HFF-Myc (cell line): ENCODE results near the gene MGAT4B.
"Not testable (repeated sequence)": the region's sequence is repeated elsewhere in the genome, so short reads cannot be mapped to it uniquely, and the experiment has no call there.

Experiments used
- DNase-seq: peaks from one replicate; pipeline ENCODE4 v3.0.0-alpha.2; 2011; ENCODE audit warnings: low read depth; ENCODE audit errors: extremely low read depth
- H3K4me3 ChIP-seq: replicated peaks from 2 replicates; pipeline ENCODE4 v1.5.1; 2011; ENCODE audit warnings: low read depth, mild to moderate bottlenecking, control low read depth, low read length
- CTCF ChIP-seq: IDR thresholded peaks from 2 replicates; pipeline ENCODE4 v1.5.1; 2012; ENCODE audit warnings: mild to moderate bottlenecking, low read depth, low read length, control low read depth; ENCODE audit errors: missing control alignments

The MGAT4B gene

DNA sequence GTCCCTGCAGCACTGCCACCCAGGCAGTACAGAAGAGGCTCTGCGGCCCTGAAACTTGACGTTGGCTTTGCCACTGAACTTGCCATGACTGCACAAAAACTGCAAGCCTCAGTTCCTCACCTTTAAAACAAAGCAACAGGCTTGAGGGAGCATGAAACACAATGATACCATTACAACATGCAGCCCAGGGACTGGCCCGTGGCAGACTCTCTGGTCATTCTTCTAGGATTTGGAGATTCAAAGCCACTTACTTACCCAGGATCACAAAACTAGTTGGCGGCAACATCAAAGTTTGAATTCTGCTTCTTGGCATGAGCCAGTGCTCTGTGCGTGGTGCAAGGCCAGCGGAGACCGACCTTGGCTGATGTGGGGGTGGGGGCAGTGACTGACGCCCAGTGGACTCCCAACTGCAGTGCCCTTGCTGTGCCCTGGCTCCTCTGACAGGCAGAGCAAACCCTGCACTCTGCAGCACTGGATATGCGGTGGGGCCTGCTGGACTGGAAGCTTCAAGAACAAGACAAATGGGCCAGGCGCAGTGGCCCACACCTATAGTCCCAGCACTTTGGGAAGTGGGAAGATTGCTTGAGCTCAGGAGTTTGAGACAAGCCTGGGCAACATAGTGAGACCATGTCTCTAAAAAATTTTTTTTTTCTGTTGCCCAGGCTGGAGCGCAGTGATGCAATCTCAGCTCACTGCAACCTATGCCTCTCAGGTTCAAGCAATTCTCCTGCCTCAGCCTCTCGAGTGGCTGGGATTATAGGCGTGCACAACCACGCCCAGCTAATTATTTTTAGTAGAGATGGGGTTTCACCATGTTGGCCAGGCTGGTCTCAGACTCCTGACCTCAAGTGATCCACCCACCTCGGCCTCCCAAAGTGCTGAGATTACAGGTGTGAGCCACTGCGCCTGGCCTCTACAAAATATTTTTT lies 32.9 kb upstream of the MGAT4B start:
- no peak for DNase-seq
- no peak overlapping the region for H3K4me3 ChIP-seq
- TF ChIP-seq CTCF = no peak

GRCh38 chr5:179837076-179838011 lies 30.7 kb upstream of the MGAT4B start:
- no peak overlapping the region for H3K4me3 ChIP-seq
- no peak for DNase-seq
- no peak for TF ChIP-seq CTCF

DNA sequence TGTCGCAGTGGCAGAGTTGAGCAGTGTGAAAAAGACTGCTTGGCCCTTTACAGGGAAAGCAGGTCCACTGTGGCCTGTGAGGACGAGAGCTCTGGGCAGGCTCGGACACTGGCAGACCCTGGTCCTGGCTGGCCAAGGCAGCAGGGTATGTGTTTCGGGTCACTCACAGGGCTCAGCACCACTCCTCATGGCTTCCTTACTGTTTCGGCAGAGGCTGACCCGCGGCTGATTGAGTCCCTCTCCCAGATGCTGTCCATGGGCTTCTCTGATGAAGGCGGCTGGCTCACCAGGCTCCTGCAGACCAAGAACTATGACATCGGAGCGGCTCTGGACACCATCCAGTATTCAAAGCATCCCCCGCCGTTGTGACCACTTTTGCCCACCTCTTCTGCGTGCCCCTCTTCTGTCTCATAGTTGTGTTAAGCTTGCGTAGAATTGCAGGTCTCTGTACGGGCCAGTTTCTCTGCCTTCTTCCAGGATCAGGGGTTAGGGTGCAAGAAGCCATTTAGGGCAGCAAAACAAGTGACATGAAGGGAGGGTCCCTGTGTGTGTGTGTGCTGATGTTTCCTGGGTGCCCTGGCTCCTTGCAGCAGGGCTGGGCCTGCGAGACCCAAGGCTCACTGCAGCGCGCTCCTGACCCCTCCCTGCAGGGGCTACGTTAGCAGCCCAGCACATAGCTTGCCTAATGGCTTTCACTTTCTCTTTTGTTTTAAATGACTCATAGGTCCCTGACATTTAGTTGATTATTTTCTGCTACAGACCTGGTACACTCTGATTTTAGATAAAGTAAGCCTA lies 29.8 kb upstream of the MGAT4B start:
- no peak for DNase-seq
- TF ChIP-seq CTCF = no peak
- H3K4me3 ChIP-seq = no peak overlapping the region

DNA sequence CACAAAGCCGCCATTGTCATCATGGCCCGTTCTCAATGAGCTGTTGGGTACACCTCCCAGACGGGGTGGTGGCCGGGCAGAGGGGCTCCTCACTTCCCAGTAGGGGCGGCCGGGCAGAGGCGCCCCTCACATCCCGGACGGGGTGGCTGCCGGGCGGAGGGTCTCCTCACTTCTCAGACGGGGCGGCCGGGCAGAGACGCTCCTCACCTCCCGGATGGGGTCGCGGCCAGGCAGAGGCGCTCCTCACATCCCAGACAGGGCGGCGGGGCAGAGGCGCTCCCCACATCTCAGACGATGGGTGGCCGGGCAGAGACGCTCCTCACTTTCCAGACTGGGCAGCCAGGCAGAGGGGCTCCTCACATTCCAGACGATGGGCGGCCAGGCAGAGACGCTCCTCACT lies 28.2 kb upstream of the MGAT4B start:
- H3K4me3 ChIP-seq, DNase-seq: not testable (repeated sequence)

- TF ChIP-seq CTCF = no peak
- H3K4me3 ChIP-seq = no peak overlapping the region
- DNase-seq = no peak
Measured at GRCh38 chr5:179834120-179834519, 27.5 kb upstream of the MGAT4B start.

- TF ChIP-seq CTCF = no peak
- no peak for DNase-seq
- no peak overlapping the region for H3K4me3 ChIP-seq
Measured at GRCh38 chr5:179833709-179834070, 27.0 kb upstream of the MGAT4B start.
